Breast epithelium (tissue), 3 donors: Measurements from ENCODE around the gene LMBR1.

Experiments
- CTCF ChIP-seq, 3 donors: fragments of 450-650 bp; IDR thresholded peaks; one replicate each; pipeline ENCODE4 v1.5.1; 2016 to 2017; ENCODE audit warnings: antibody characterized with exemption in 3 of 3, mild to moderate bottlenecking in 3 of 3, moderate library complexity in 3 of 3
- POLR2A ChIP-seq: fragments of 450-650 bp; IDR thresholded peaks from one replicate; pipeline ENCODE4 v1.6.1; 2016; ENCODE audit warnings: antibody characterized with exemption, mild to moderate bottlenecking, moderate library complexity

DNA sequence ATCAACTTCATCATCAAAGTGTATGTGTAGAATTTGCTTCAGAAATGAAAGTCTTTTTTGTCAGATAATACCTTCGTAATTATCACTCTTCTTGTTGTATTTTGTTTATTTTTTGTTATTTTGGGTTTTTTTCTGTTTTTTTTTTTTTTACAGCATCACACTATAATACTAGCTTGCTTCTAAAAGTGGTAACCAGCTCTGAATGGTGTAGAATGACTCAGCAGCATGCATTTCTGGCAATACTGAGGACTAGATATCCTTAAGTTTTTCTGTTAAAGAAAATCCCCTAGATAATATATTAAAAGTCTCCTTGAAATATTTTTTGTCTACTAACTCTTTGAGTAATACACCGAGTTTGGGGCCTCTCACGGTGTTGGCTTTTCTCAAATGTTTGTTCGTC lies 109.1 kb downstream of the LMBR1 start:
- TF ChIP-seq POLR2A (no peak), CTCF (IDR thresholded peaks at IDR 0.05) (no peak)
